Tibial nerve (tissue), 4 donors: ENCODE measurements around the gene SPATA13. TPM values are rescaled to one million over a fixed set of nuclear protein-coding genes. Genes with fewer than 3 reads are reported as not detected.

Experiments used
- DNase-seq, 2 donors: peaks; one replicate each; pipeline ENCODE4 v3.0.0-alpha.2; 2019; ENCODE audit warnings: low spot score in 2 of 2
- H3K27ac ChIP-seq, 4 donors: fragments of 200-600 bp; sonication (generic) in 3 of 4; one replicate each; pipeline ENCODE4 v1.5.1; 2017 to 2019; ENCODE audit warnings: mild to moderate bottlenecking in 1 of 4
- H3K27me3 ChIP-seq, 2 donors: fragments of 200-600 bp; sonication (generic) in 1 of 2; one replicate each; pipeline versions ENCODE4 v1.5.1 to v1.6.0; 2017 to 2019
- H3K36me3 ChIP-seq, 3 donors: fragments of 200-600 bp; sonication (generic); one replicate each; pipeline ENCODE4 v1.5.1; 2018 to 2019
- H3K4me1 ChIP-seq, 4 donors: fragments of 200-600 bp; sonication (generic) in 3 of 4; one replicate each; pipeline ENCODE4 v1.5.1; 2017 to 2019
- H3K4me3 ChIP-seq, 4 donors: fragments of 200-600 bp; sonication (generic) in 3 of 4; one replicate each; pipeline ENCODE4 v1.5.1; 2017 to 2019; ENCODE audit warnings: mild to moderate bottlenecking in 1 of 4, moderate library complexity in 1 of 4
- H3K9me3 ChIP-seq, 4 donors: fragments of 200-600 bp; sonication (generic) in 3 of 4; one replicate each; pipeline ENCODE4 v1.5.1; 2017 to 2019
- CTCF ChIP-seq, 5 experiments: fragments of 200-600 bp in 3 of 5; fragments of 450-650 bp in 2 of 5; sonication (generic) in 3 of 5; IDR thresholded peaks; one replicate each; pipeline ENCODE4 v1.5.1; 2016 to 2019; ENCODE audit warnings: antibody characterized with exemption in 5 of 5, mild to moderate bottlenecking in 3 of 5, moderate library complexity in 2 of 5
- EP300 ChIP-seq, 2 donors: sonication (generic); formaldehyde crosslinking; IDR thresholded peaks; one replicate each; pipeline ENCODE4 v1.6.1; 2017; ENCODE audit warnings: antibody characterized with exemption in 2 of 2, mild to moderate bottlenecking in 1 of 2
- POLR2A ChIP-seq, 2 donors: fragments of 450-650 bp; IDR thresholded peaks; one replicate each; pipeline ENCODE4 v1.6.1; 2017; ENCODE audit warnings: antibody characterized with exemption in 2 of 2, mild to moderate bottlenecking in 2 of 2, moderate library complexity in 2 of 2
- WGBS, 2 donors: methylation state at CpG; one replicate each; pipeline ENCODE4 v1.1.5; 2018; 5-methylcytosine and 5-hydroxymethylcytosine counted together
- total RNA-seq, 4 donors: library from RNA; depleted of rRNA; stranded (reverse); fragments of >200 nt; gene quantifications; one replicate each; pipeline ENCODE4 v1.1.0, GENCODE V29; 2016

The SPATA13 gene
- total RNA-seq, 4 donors from 2014 or later: 35.0 to 96.0 (median 51.7) TPM

GRCh38 chr13:24269821-24270220 lies 109.3 kb downstream of the SPATA13 start:
- peaks cover 4 to 72% (median 49%) of the 10 kb centered on the region in 4 donors for H3K4me1 ChIP-seq
- H3K36me3 ChIP-seq: no peaks in the 10 kb centered on the region
- no peaks in the 10 kb centered on the region for H3K9me3 ChIP-seq
- peak overlapping the region in 1 of 4 donors; percentile 36 for H3K4me3 ChIP-seq
- no peak for DNase-seq
- no peaks in the 10 kb centered on the region for H3K27me3 ChIP-seq
- WGBS, 2 donors: 86 to 89% methylated on average over 4 of the region's 4 CpGs
- no peak for TF ChIP-seq POLR2A (IDR thresholded peaks at IDR 0.05)
- TF ChIP-seq EP300 (IDR thresholded peaks at IDR 0.05): no peak
- TF ChIP-seq CTCF (IDR thresholded peaks at IDR 0.05): no peak
- H3K27ac ChIP-seq: peak overlapping the region in 3 of 4 donors; percentile 84 to 94 (median 87)

- no peaks in the 10 kb centered on the region for H3K27me3 ChIP-seq
- peak; percentile 35 to 49 for DNase-seq
- no peaks in the 10 kb centered on the region for H3K9me3 ChIP-seq
- TF ChIP-seq EP300 (IDR thresholded peaks at IDR 0.05) (peak in 1 of 2 donors; percentile 72), POLR2A (IDR thresholded peaks at IDR 0.05) (peak in 1 of 2 donors; percentile 42), CTCF (IDR thresholded peaks at IDR 0.05) (peak in 4 of 5 experiments; percentile 67 to 100 (median 89))
- H3K4me3 ChIP-seq: peak overlapping the region; percentile 5 to 50 (median 28)
- H3K36me3 ChIP-seq: no peaks in the 10 kb centered on the region
- H3K27ac ChIP-seq: peak overlapping the region; percentile 62 to 94 (median 86)
- peaks cover 4 to 72% (median 49%) of the 10 kb centered on the region in 4 donors for H3K4me1 ChIP-seq
- 3 to 9% methylated on average over 10 of the region's 10 CpGs for WGBS, 2 donors
Measured at GRCh38 chr13:24270639-24271141, 110.2 kb downstream of the SPATA13 start.

GRCh38 chr13:24271231-24271600 lies 110.7 kb downstream of the SPATA13 start:
- DNase-seq: no peak
- 19 to 24% methylated on average over 1 of the region's 1 CpG for WGBS, 2 donors
- Histone ChIP-seq H3K27ac (peak overlapping the region; percentile 62 to 94 (median 86)), H3K4me1 (peaks cover 4 to 72% (median 49%) of the 10 kb centered on the region in 4 donors), H3K27me3 (no peaks in the 10 kb centered on the region), H3K36me3 (no peaks in the 10 kb centered on the region), H3K4me3 (peak overlapping the region; percentile 30 to 50 (median 42)), H3K9me3 (no peaks in the 10 kb centered on the region)
- TF ChIP-seq EP300 (IDR thresholded peaks at IDR 0.05) (no peak), POLR2A (IDR thresholded peaks at IDR 0.05) (no peak), CTCF (IDR thresholded peaks at IDR 0.05) (no peak)

GRCh38 chr13:24271601-24272451 lies 111.3 kb downstream of the SPATA13 start:
- WGBS, 2 donors: 3 to 4% methylated on average over 25 of the region's 25 CpGs
- Histone ChIP-seq H3K36me3 (no peaks in the 10 kb centered on the region), H3K27ac (peak overlapping the region; percentile 62 to 94 (median 86)), H3K4me1 (peaks cover 4 to 69% (median 48%) of the 10 kb centered on the region in 4 donors), H3K4me3 (peak overlapping the region; percentile 30 to 50 (median 42)), H3K9me3 (no peaks in the 10 kb centered on the region), H3K27me3 (no peaks in the 10 kb centered on the region)
- peak in 1 of 2 donors; percentile 48 for DNase-seq
- TF ChIP-seq POLR2A (IDR thresholded peaks at IDR 0.05) (peak in 1 of 2 donors; percentile 19), CTCF (IDR thresholded peaks at IDR 0.05) (no peak), EP300 (IDR thresholded peaks at IDR 0.05) (peak in 1 of 2 donors; percentile 47)
